Stimulated activated naive CD8-positive, alpha-beta T cell treated with anti-CD3 and anti-CD28 coated beads, Interleukin-15, Interleukin-2, amounts not matched to agents 100 ng/mL and 50 ng/mL, for 24 hours (primary cell): ENCODE data around the gene MTTP.

Source experiments
- H3K27ac Mint-ChIP-seq: one replicate; pipeline ENCODE4 v1.8.0; 2021; ENCODE audit warnings: mild to moderate bottlenecking, mixed read lengths
- H3K27me3 Mint-ChIP-seq: one replicate; pipeline ENCODE4 v1.8.0; 2021; ENCODE audit warnings: mixed read lengths
- H3K36me3 Mint-ChIP-seq: one replicate; pipeline ENCODE4 v1.8.0; 2021; ENCODE audit warnings: low read depth, mixed read lengths
- H3K4me1 Mint-ChIP-seq: one replicate; pipeline ENCODE4 v1.8.0; 2021; ENCODE audit warnings: low read depth, mixed read lengths
- H3K4me3 Mint-ChIP-seq: one replicate; pipeline ENCODE4 v1.8.0; 2021; ENCODE audit warnings: mild to moderate bottlenecking, mixed read lengths
- H3K9me3 Mint-ChIP-seq: one replicate; pipeline ENCODE4 v1.8.0; 2021; ENCODE audit warnings: mixed read lengths

The MTTP gene

GRCh38 chr4:99615170-99615820 is 40.7 kb downstream of the MTTP start:
- Mint-ChIP-seq H3K36me3 (no peaks in the 10 kb centered on the region), H3K9me3 (no peaks in the 10 kb centered on the region), H3K27me3 (peaks cover 14% of the 10 kb centered on the region), H3K4me3 (no peak overlapping the region), H3K27ac (no peak overlapping the region), H3K4me1 (no peaks in the 10 kb centered on the region)

GRCh38 chr4:99617374-99617773 is 42.8 kb downstream of the MTTP start:
- H3K27ac Mint-ChIP-seq, result no peak overlapping the region
- H3K36me3 Mint-ChIP-seq, result no peaks in the 10 kb centered on the region
- H3K4me1 Mint-ChIP-seq, result no peaks in the 10 kb centered on the region
- H3K27me3 Mint-ChIP-seq, result peaks cover 6% of the 10 kb centered on the region
- H3K9me3 Mint-ChIP-seq, result no peaks in the 10 kb centered on the region
- no peak overlapping the region for H3K4me3 Mint-ChIP-seq

GRCh38 chr4:99622341-99622740 is 47.7 kb downstream of the MTTP start:
- Mint-ChIP-seq H3K27me3 (peaks cover 8% of the 10 kb centered on the region), H3K9me3 (no peaks in the 10 kb centered on the region), H3K36me3 (no peaks in the 10 kb centered on the region)

GRCh38 chr4:99624141-99624719 is 49.6 kb downstream of the MTTP start:
- Mint-ChIP-seq H3K36me3 (no peaks in the 10 kb centered on the region), H3K27me3 (peaks cover 15% of the 10 kb centered on the region), H3K4me3 (no peak overlapping the region), H3K27ac (no peak overlapping the region), H3K9me3 (no peaks in the 10 kb centered on the region), H3K4me1 (no peaks in the 10 kb centered on the region)

More at GRCh38 chr4:99622341-99622740, 47.7 kb downstream of the MTTP start:
- H3K4me1 Mint-ChIP-seq, result no peaks in the 10 kb centered on the region
- no peak overlapping the region for H3K27ac Mint-ChIP-seq
- no peak overlapping the region for H3K4me3 Mint-ChIP-seq

GRCh38 chr4:99625369-99625768 is 50.7 kb downstream of the MTTP start:
- Mint-ChIP-seq H3K4me1 (no peaks in the 10 kb centered on the region), H3K9me3 (no peaks in the 10 kb centered on the region), H3K4me3 (no peak overlapping the region), H3K36me3 (no peaks in the 10 kb centered on the region), H3K27ac (no peak overlapping the region), H3K27me3 (peaks cover 15% of the 10 kb centered on the region)

- Mint-ChIP-seq H3K36me3 (no peaks in the 10 kb centered on the region), H3K27me3 (peaks cover 11% of the 10 kb centered on the region), H3K9me3 (no peaks in the 10 kb centered on the region), H3K27ac (no peak overlapping the region), H3K4me1 (no peaks in the 10 kb centered on the region), H3K4me3 (no peak overlapping the region)
Measured at GRCh38 chr4:99628040-99628439, 53.4 kb downstream of the MTTP start.

- Mint-ChIP-seq H3K4me3 (no peak overlapping the region), H3K27me3 (peaks cover 15% of the 10 kb centered on the region), H3K27ac (no peak overlapping the region), H3K36me3 (no peaks in the 10 kb centered on the region), H3K4me1 (no peaks in the 10 kb centered on the region), H3K9me3 (no peaks in the 10 kb centered on the region)
Measured at GRCh38 chr4:99629962-99630554, 55.4 kb downstream of the MTTP start.

GRCh38 chr4:99630857-99631360 is 56.3 kb downstream of the MTTP start:
- H3K36me3 Mint-ChIP-seq, result no peaks in the 10 kb centered on the region
- H3K4me3 Mint-ChIP-seq, result no peak overlapping the region
- no peaks in the 10 kb centered on the region for H3K9me3 Mint-ChIP-seq
- no peaks in the 10 kb centered on the region for H3K4me1 Mint-ChIP-seq
- peaks cover 19% of the 10 kb centered on the region for H3K27me3 Mint-ChIP-seq
- no peak overlapping the region for H3K27ac Mint-ChIP-seq

GRCh38 chr4:99633772-99634171 is 59.1 kb downstream of the MTTP start:
- no peaks in the 10 kb centered on the region for H3K9me3 Mint-ChIP-seq
- H3K27ac Mint-ChIP-seq, result no peak overlapping the region
- H3K4me1 Mint-ChIP-seq, result no peaks in the 10 kb centered on the region
- no peaks in the 10 kb centered on the region for H3K36me3 Mint-ChIP-seq
- H3K27me3 Mint-ChIP-seq, result peaks cover 13% of the 10 kb centered on the region
- no peak overlapping the region for H3K4me3 Mint-ChIP-seq

- no peaks in the 10 kb centered on the region for H3K9me3 Mint-ChIP-seq
- H3K36me3 Mint-ChIP-seq, result no peaks in the 10 kb centered on the region
- no peak overlapping the region for H3K4me3 Mint-ChIP-seq
- H3K27ac Mint-ChIP-seq, result no peak overlapping the region
- H3K27me3 Mint-ChIP-seq, result peaks cover 10% of the 10 kb centered on the region
- no peaks in the 10 kb centered on the region for H3K4me1 Mint-ChIP-seq
Measured at GRCh38 chr4:99634742-99635360, 60.2 kb downstream of the MTTP start.

- Mint-ChIP-seq H3K4me1 (no peaks in the 10 kb centered on the region), H3K27me3 (peaks cover 10% of the 10 kb centered on the region), H3K27ac (no peak overlapping the region), H3K4me3 (no peak overlapping the region), H3K36me3 (no peaks in the 10 kb centered on the region), H3K9me3 (no peaks in the 10 kb centered on the region)
Measured at GRCh38 chr4:99635601-99636000, 61.0 kb downstream of the MTTP start.

- Mint-ChIP-seq H3K27ac (no peak overlapping the region), H3K36me3 (no peaks in the 10 kb centered on the region), H3K9me3 (no peaks in the 10 kb centered on the region), H3K4me1 (no peaks in the 10 kb centered on the region), H3K27me3 (peaks cover 10% of the 10 kb centered on the region), H3K4me3 (no peak overlapping the region)
Measured at GRCh38 chr4:99636422-99636821, 61.8 kb downstream of the MTTP start.

- Mint-ChIP-seq H3K36me3 (no peaks in the 10 kb centered on the region), H3K27me3 (peaks cover 10% of the 10 kb centered on the region), H3K4me3 (no peak overlapping the region), H3K4me1 (no peaks in the 10 kb centered on the region), H3K27ac (no peak overlapping the region), H3K9me3 (no peaks in the 10 kb centered on the region)
Measured at GRCh38 chr4:99637174-99637573, 62.5 kb downstream of the MTTP start.

- Mint-ChIP-seq H3K27ac (no peak overlapping the region), H3K36me3 (no peaks in the 10 kb centered on the region), H3K4me3 (no peak overlapping the region), H3K27me3 (no peaks in the 10 kb centered on the region), H3K4me1 (no peaks in the 10 kb centered on the region), H3K9me3 (no peaks in the 10 kb centered on the region)
Measured at GRCh38 chr4:99640676-99641075, 66.1 kb downstream of the MTTP start.

GRCh38 chr4:99642725-99643489 is 68.3 kb downstream of the MTTP start:
- Mint-ChIP-seq H3K4me3 (no peak overlapping the region), H3K27ac (no peak overlapping the region), H3K36me3 (no peaks in the 10 kb centered on the region), H3K9me3 (no peaks in the 10 kb centered on the region), H3K27me3 (no peaks in the 10 kb centered on the region), H3K4me1 (no peaks in the 10 kb centered on the region)
